Fibroblast of skin of scalp (primary cell): Measurements from ENCODE around the gene CLSTN3. TPM values are rescaled to one million over a fixed set of nuclear protein-coding genes. Genes with fewer than 3 reads are reported as not detected.

Experiments used
- DNase-seq: peaks from one replicate; pipeline ENCODE4 v3.0.0-alpha.2; 2013
- polyA plus RNA-seq, 2 experiments: library from polyadenylated mRNA; unstranded; fragments of 120-200 nt; gene quantifications; one replicate each; pipeline ENCODE4 v1.2.1, GENCODE V29; 2013; ENCODE audit not compliant: insufficient read length in 2 of 2

Gene CLSTN3
- 12.0 TPM for polyA plus RNA-seq (2013, experiment 1 of 2; ENCODE audit: insufficient read length)
- 11.8 TPM for polyA plus RNA-seq (2013, experiment 2 of 2; ENCODE audit: insufficient read length)

GRCh38 chr12:7129872-7130691 lies at the start of gene CLSTN3:
TSS of gene CLSTN3 (plus strand) at chr12:7130371. CDS start at chr12:7130649, 278 bp downstream.
- peak; percentile 73 for DNase-seq

- no peak for DNase-seq
These were observed 49.1 kb upstream of the CLSTN3 start for GRCh38 chr12:7081037-7081436.

- no peak for DNase-seq
These were observed 47.0 kb upstream of the CLSTN3 start for GRCh38 chr12:7083125-7083524.

GRCh38 chr12:7089196-7089871 lies 40.8 kb upstream of the CLSTN3 start:
- no peak for DNase-seq

- no peak for DNase-seq
These were observed 39.8 kb upstream of the CLSTN3 start for GRCh38 chr12:7090222-7090998.

- no peak for DNase-seq
These were observed 39.0 kb upstream of the CLSTN3 start for GRCh38 chr12:7091171-7091570.

GRCh38 chr12:7091660-7092228 lies 38.4 kb upstream of the CLSTN3 start:
- no peak for DNase-seq

GRCh38 chr12:7092229-7092985 lies 37.8 kb upstream of the CLSTN3 start, which contains the start of gene C1R:
TSS of gene C1R (minus strand) at chr12:7092445. CDS start at chr12:7092388, 57 bp downstream.
- peak; percentile 95 for DNase-seq

GRCh38 chr12:7092986-7093460 lies 37.1 kb upstream of the CLSTN3 start:
- no peak for DNase-seq

GRCh38 chr12:7093486-7093885 lies 36.7 kb upstream of the CLSTN3 start:
- DNase-seq = no peak

GRCh38 chr12:7093892-7094291 lies 36.3 kb upstream of the CLSTN3 start:
- peak; percentile 38 for DNase-seq

- no peak for DNase-seq
These were observed 33.9 kb upstream of the CLSTN3 start for GRCh38 chr12:7096006-7096932.

GRCh38 chr12:7096979-7097378 lies 33.2 kb upstream of the CLSTN3 start:
- no peak for DNase-seq

- DNase-seq = no peak
These were observed 30.7 kb upstream of the CLSTN3 start for GRCh38 chr12:7099290-7099996.

- no peak for DNase-seq
These were observed 29.9 kb upstream of the CLSTN3 start for GRCh38 chr12:7100239-7100638.

- DNase-seq = no peak
These were observed 29.0 kb upstream of the CLSTN3 start for GRCh38 chr12:7101047-7101693.

GRCh38 chr12:7101694-7102131 lies 28.5 kb upstream of the CLSTN3 start:
- DNase-seq = no peak

- no peak for DNase-seq
These were observed 27.6 kb upstream of the CLSTN3 start for GRCh38 chr12:7102582-7102981.
